LNCAP (cell line): ENCODE results near the gene PDE5A.

Source experiments
- TF ChIP-seq, protein P1 (sequence below): fragments of 450-650 bp; IDR thresholded peaks from 2 replicates; pipeline ENCODE4 v1.5.1; 2017; ENCODE audit warnings: mild to moderate bottlenecking

PDE5A gene

DNA sequence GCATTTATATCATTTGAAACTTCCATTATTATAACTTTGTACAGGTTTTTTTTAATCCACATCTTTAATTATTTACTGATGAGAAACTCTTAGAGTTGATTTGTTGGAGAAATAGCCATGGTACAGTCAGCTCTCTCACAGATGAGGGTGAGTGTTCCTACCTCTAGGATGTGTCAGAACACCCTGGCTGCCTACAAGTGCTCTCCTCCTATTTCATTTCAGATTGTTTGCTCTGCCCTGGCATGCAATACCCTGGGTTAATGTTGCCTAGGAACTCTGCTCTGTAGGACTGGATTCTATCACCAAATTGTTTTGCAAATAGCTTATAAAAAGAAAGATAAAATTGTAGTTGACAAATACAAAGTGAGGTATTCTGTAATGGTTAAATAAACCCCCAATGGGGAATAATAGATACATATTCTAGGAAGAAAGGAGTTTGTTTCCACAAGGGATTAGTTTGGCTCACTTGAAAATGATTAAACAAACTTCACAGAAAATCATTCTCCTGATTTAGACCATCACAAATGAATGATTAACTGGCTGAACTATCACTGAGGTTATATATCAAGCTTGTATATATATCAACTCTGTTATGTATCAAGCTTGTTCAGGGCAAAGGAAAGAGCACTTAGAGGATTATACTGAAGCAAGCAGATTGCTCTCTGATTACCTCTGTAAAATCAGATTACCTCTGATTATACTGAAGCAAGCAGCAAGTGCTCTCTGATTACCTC lies 150.0 kb downstream of the PDE5A start:
- TF ChIP-seq, protein P1, sequence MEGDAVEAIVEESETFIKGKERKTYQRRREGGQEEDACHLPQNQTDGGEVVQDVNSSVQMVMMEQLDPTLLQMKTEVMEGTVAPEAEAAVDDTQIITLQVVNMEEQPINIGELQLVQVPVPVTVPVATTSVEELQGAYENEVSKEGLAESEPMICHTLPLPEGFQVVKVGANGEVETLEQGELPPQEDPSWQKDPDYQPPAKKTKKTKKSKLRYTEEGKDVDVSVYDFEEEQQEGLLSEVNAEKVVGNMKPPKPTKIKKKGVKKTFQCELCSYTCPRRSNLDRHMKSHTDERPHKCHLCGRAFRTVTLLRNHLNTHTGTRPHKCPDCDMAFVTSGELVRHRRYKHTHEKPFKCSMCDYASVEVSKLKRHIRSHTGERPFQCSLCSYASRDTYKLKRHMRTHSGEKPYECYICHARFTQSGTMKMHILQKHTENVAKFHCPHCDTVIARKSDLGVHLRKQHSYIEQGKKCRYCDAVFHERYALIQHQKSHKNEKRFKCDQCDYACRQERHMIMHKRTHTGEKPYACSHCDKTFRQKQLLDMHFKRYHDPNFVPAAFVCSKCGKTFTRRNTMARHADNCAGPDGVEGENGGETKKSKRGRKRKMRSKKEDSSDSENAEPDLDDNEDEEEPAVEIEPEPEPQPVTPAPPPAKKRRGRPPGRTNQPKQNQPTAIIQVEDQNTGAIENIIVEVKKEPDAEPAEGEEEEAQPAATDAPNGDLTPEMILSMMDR: no peak

DNA sequence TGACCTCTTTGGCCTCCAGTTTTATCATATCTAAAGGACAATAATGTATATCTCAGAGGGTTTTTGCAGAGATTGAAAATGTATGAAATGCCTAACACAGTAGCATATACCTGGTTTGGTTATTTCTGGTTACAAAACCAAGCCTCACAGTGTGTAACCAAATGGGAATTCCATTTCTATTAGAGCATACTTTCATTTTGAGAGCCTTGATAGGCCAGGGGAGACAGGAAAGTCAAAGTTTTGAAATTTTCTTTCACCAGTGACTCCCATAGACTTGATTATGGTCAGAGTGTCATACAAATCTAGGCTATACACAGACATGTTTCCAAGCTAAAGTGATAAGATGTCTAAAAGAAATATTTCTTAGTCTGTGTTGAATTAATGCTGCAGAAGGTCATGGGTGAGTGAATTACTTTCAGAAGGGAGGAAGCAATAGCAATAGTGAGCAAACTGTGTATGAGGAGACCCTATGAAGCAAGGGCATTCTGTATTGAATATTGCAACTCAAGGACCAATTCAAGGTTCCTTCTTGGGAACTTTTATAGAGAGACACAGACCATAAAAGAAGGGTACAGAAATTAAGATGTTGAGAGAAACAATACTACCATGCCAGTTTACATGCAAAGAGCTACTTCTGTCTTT lies 151.1 kb downstream of the PDE5A start:
- TF ChIP-seq, protein P1: no peak

DNA sequence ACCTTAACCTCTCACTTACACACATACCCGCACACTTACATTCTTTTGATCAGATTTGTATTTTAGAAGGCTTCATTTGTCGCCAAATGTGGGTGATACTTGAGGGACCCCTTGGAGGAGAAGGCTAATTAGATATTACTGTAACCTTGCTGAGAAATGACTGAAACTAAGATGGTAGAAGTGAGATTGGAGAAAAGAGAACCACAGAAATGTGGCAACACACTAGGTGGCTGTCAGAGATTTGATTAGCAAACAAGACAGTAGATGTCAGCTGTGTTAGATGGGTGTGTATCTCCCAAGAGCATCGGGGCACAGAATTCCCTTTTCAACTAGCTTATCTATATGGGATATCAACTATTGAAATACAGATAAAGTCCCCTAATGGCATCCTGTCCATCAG lies 157.3 kb downstream of the PDE5A start:
- TF ChIP-seq, protein P1: no peak
